Activated naive CD4-positive, alpha-beta T cell treated with anti-CD3 and anti-CD28 coated beads, Interleukin-2, amount 10 ng/mL, durations not matched to agents 7 days and 5 days (primary cell): Measurements from ENCODE around the gene ZNF48.

ENCODE experiments used
- CTCF ChIA-PET: fragments of 350-600 bp; sonication (Branson Sonifier 250); formaldehyde crosslinking; loops from one replicate; lab custom pipeline; 2021; ENCODE audit warnings: antibody characterized with exemption; lab: Charles Lee
- DNase-seq: peaks from one replicate; pipeline ENCODE4 v3.0.0-alpha.2; 2020
- H3K27ac Mint-ChIP-seq: one replicate; pipeline ENCODE4 v1.8.0; 2021; ENCODE audit warnings: mild to moderate bottlenecking, moderate library complexity, mixed read lengths
- H3K27me3 Mint-ChIP-seq: one replicate; pipeline ENCODE4 v1.8.0; 2021; ENCODE audit warnings: mild to moderate bottlenecking, mixed read lengths
- H3K36me3 Mint-ChIP-seq: one replicate; pipeline ENCODE4 v1.8.0; 2021; ENCODE audit warnings: mixed read lengths
- H3K4me1 Mint-ChIP-seq: one replicate; pipeline ENCODE4 v1.8.0; 2021; ENCODE audit warnings: mixed read lengths
- H3K4me3 Mint-ChIP-seq: one replicate; pipeline ENCODE4 v1.8.0; 2021; ENCODE audit warnings: mild to moderate bottlenecking, moderate library complexity, mixed read lengths
- H3K9me3 Mint-ChIP-seq: one replicate; pipeline ENCODE4 v1.8.0; 2021; ENCODE audit warnings: mixed read lengths

The ZNF48 gene

GRCh38 chr16:30395155-30395991 lies at the start of gene ZNF48:
Gene ZNF48 (plus strand): TSS chr16:30395420. CDS start chr16:30395795, 375 bp downstream.
- Mint-ChIP-seq H3K4me3 (peak within 1 kb of the TSS; percentile 88), H3K4me1 (peaks cover 41% of the 10 kb centered on the region), H3K36me3 (peaks cover 24% of the 10 kb centered on the region), H3K27me3 (peaks cover 14% of the 10 kb centered on the region), H3K9me3 (no peaks in the 10 kb centered on the region), H3K27ac (peak within 1 kb of the TSS; percentile 75)
- peak; percentile 69 for DNase-seq
- CTCF ChIA-PET = interaction anchor here (1.0 to 2.6 kb wide), 7 partner anchors 9 to 17 kb away, joined by 3 to 11 read pairs (median 4); partner anchors contain the start of genes SEPTIN1 and ZNF771

GRCh38 chr16:30346286-30346685 lies 48.9 kb upstream of the ZNF48 start:
- Mint-ChIP-seq H3K9me3 (no peaks in the 10 kb centered on the region), H3K27me3 (no peaks in the 10 kb centered on the region), H3K27ac (no peak overlapping the region), H3K36me3 (peaks cover 12% of the 10 kb centered on the region), H3K4me3 (no peak overlapping the region), H3K4me1 (peaks cover 4% of the 10 kb centered on the region)
- DNase-seq = no peak
- CTCF ChIA-PET = interaction anchor here (1.2 to 2.1 kb wide), 2 partner anchors 10 to 63 kb away, joined by 3 to 8 read pairs; no protein-coding TSS in a partner anchor

DNA sequence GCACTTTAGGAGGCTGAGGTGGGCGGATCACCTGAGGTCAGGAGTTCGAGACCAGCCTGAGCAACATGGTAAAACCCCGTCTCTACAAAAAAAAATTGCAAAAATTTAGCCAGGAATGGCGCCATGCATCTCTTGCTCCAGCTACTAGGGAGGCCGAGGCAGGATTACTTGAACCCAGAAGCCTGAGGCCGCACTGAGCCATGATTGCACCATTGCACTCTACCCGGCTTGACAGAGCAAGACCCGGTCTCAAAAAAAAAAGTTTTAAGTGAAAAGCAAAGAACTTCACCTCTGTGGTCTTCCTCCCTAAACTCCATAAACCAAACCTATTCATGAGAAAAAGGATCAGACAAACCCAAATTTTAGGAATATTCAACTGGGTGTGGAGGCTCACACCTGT lies 47.1 kb upstream of the ZNF48 start:
- CTCF ChIA-PET = interaction anchor here (2.1 kb wide), 1 partner anchor 62 kb away, joined by 8 read pairs; no protein-coding TSS in a partner anchor
- Mint-ChIP-seq H3K36me3 (peaks cover 27% of the 10 kb centered on the region), H3K9me3 (no peaks in the 10 kb centered on the region), H3K4me1 (peaks cover 7% of the 10 kb centered on the region), H3K4me3 (no peak overlapping the region), H3K27ac (no peak overlapping the region), H3K27me3 (no peaks in the 10 kb centered on the region)
- no peak for DNase-seq

- peaks cover 30% of the 10 kb centered on the region for H3K36me3 Mint-ChIP-seq
- no peaks in the 10 kb centered on the region for H3K9me3 Mint-ChIP-seq
- no peaks in the 10 kb centered on the region for H3K27me3 Mint-ChIP-seq
- H3K27ac Mint-ChIP-seq = no peak overlapping the region
- no peak overlapping the region for H3K4me3 Mint-ChIP-seq
- peaks cover 13% of the 10 kb centered on the region for H3K4me1 Mint-ChIP-seq
- CTCF ChIA-PET = no interaction called here
- DNase-seq = no peak
Observed at GRCh38 chr16:30348929-30349328, 46.3 kb upstream of the ZNF48 start.

GRCh38 chr16:30349675-30350074 lies 45.5 kb upstream of the ZNF48 start:
- H3K4me3 Mint-ChIP-seq = no peak overlapping the region

GRCh38 chr16:30350134-30350871 lies 44.9 kb upstream of the ZNF48 start:
- Mint-ChIP-seq H3K9me3 (no peaks in the 10 kb centered on the region), H3K36me3 (peaks cover 39% of the 10 kb centered on the region), H3K4me3 (no peak overlapping the region), H3K27me3 (no peaks in the 10 kb centered on the region), H3K4me1 (peaks cover 24% of the 10 kb centered on the region), H3K27ac (peak overlapping the region; percentile 13)
- CTCF ChIA-PET = no interaction called here
- no peak for DNase-seq

More at GRCh38 chr16:30349675-30350074, 45.5 kb upstream of the ZNF48 start:
- no peak for DNase-seq
- H3K27ac Mint-ChIP-seq = peak overlapping the region; percentile 65
- H3K27me3 Mint-ChIP-seq = no peaks in the 10 kb centered on the region
- H3K36me3 Mint-ChIP-seq = peaks cover 36% of the 10 kb centered on the region
- H3K4me1 Mint-ChIP-seq = peaks cover 20% of the 10 kb centered on the region
- CTCF ChIA-PET = no interaction called here
- H3K9me3 Mint-ChIP-seq = no peaks in the 10 kb centered on the region

GRCh38 chr16:30351001-30351441 lies 44.2 kb upstream of the ZNF48 start:
- peaks cover 40% of the 10 kb centered on the region for H3K36me3 Mint-ChIP-seq
- no peaks in the 10 kb centered on the region for H3K27me3 Mint-ChIP-seq
- no peaks in the 10 kb centered on the region for H3K9me3 Mint-ChIP-seq
- H3K4me3 Mint-ChIP-seq = no peak overlapping the region
- H3K4me1 Mint-ChIP-seq = peaks cover 30% of the 10 kb centered on the region
- H3K27ac Mint-ChIP-seq = no peak overlapping the region
- DNase-seq = no peak
- CTCF ChIA-PET = interaction anchor here (1.0 kb wide), 1 partner anchor 58 kb away, joined by 3 read pairs; no protein-coding TSS in a partner anchor

DNA sequence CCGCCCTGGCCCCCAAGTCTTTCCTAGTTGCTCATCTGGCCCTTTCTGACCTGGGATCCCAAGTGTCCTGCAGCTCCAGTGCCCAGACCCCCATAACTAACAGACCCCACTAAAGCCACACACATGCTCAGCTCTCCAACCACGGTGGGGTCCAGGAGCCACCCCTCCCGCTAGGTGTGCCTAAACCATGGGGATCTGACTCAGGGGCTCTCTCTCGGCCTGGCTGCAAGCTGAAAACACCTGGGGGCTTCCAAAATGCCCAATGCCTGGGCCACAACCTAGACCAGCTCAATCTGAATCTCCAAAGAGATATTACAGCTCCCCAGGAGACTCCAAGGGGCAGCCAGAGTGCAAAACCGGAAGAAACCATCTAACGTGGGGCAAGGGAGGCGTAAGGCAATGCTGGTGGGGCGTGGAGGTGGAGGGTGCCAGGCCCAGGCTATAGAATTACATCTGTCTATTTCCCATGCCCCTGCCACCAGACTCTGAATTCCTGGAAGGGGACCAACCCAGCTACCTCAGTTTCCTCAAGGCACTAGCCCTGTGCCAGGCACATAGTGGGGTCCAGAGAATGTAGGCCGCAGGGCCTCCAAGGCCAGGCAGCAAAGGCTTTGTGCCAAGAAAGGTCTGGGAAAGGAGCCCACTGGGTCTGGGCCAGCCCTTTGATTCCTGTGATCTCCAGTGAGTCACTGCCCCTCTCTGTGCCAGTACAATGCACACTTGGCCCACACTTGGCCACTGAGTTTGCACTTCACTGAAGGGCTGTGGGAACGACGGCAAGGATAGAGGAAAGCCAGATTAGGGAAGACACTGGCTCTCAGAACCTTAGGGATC lies 43.4 kb upstream of the ZNF48 start:
- Mint-ChIP-seq H3K4me3 (no peak overlapping the region), H3K36me3 (peaks cover 44% of the 10 kb centered on the region), H3K27me3 (no peaks in the 10 kb centered on the region), H3K27ac (no peak overlapping the region), H3K9me3 (no peaks in the 10 kb centered on the region), H3K4me1 (peaks cover 37% of the 10 kb centered on the region)
- no peak for DNase-seq
- CTCF ChIA-PET = interaction anchor here (1.0 kb wide), 2 partner anchors 58 kb away, joined by 3 read pairs; no protein-coding TSS in a partner anchor

GRCh38 chr16:30352488-30353401 lies 42.5 kb upstream of the ZNF48 start:
- H3K4me3 Mint-ChIP-seq = peak overlapping the region; percentile 47
- CTCF ChIA-PET = interaction anchor here (1.0 kb wide), 1 partner anchor 57 kb away, joined by 3 read pairs; no protein-coding TSS in a partner anchor

DNA sequence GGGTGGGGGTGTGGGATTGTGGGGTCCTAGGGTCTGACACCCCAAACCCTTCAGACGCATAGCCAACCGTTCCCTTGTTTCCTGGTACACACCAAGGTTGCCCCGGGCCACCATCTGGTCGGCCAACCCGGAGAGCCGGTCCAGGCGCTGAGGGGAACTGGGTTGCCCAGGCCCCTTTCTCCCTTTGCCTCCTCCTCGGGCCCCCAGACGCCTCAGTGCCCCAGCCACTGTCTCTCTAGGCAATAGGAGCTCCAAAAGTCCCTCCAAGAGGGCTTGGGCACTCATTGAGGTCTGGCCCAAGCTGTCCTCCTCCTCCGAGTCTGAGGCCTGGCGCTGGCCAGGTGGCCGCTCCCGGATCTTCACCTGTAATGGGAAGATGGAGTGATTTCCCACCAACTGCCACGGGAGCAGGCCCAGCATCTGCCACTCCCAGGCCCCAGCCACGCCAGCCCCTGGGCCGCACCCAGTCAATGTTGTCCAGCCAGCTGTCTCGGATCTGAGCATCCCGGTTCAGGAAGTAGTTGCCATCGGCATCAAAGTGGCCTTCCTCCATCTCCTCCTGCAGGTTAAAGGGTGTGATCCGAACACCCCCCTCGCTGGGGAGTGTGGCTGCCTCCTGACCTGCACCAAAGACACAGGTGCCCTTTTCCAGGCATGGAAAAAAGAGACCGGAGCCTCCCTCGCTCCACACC lies 41.6 kb upstream of the ZNF48 start:
- DNase-seq = no peak
- Mint-ChIP-seq H3K9me3 (no peaks in the 10 kb centered on the region), H3K36me3 (peaks cover 57% of the 10 kb centered on the region), H3K27me3 (no peaks in the 10 kb centered on the region), H3K4me1 (peaks cover 43% of the 10 kb centered on the region), H3K27ac (no peak overlapping the region), H3K4me3 (peak overlapping the region; percentile 95)
- CTCF ChIA-PET = no interaction called here

More at GRCh38 chr16:30352488-30353401, 42.5 kb upstream of the ZNF48 start:
- Mint-ChIP-seq H3K36me3 (peaks cover 53% of the 10 kb centered on the region), H3K27me3 (no peaks in the 10 kb centered on the region), H3K27ac (no peak overlapping the region), H3K4me1 (peaks cover 43% of the 10 kb centered on the region), H3K9me3 (no peaks in the 10 kb centered on the region)
- no peak for DNase-seq

GRCh38 chr16:30354423-30355143 lies 40.6 kb upstream of the ZNF48 start:
- Mint-ChIP-seq H3K4me3 (peak overlapping the region; percentile 95), H3K4me1 (peaks cover 43% of the 10 kb centered on the region), H3K9me3 (no peaks in the 10 kb centered on the region), H3K27ac (peak overlapping the region; percentile 92), H3K36me3 (peaks cover 61% of the 10 kb centered on the region), H3K27me3 (no peaks in the 10 kb centered on the region)
- CTCF ChIA-PET = interaction anchor here (0.7 to 1.3 kb wide), 2 partner anchors 55 to 262 kb away, joined by 3 to 5 read pairs; no protein-coding TSS in a partner anchor
- no peak for DNase-seq
